ENCODE results near the gene HOXB4. TPM values are rescaled to one million over a fixed set of nuclear protein-coding genes. Genes with fewer than 3 reads are reported as not detected.

The HOXB4 gene
- total RNA-seq, 3 donors from 2014 or later: 0.94 to 1.6 (median 1.4) TPM

- no peak for DNase-seq
- ATAC-seq: no peak
- Mint-ChIP-seq H3K4me3 (no peak overlapping the region), H3K9me3 (no peaks in the 10 kb centered on the region), H3K36me3 (ENCODE audit: insufficient read depth) (no peaks in the 10 kb centered on the region), H3K27me3 (ENCODE audit: low read depth) (peaks cover 11% of the 10 kb centered on the region), H3K4me1 (ENCODE audit: low read depth) (peaks cover 6% of the 10 kb centered on the region)
These were observed 8.4 kb downstream of the HOXB4 start for GRCh38 chr17:48569674-48570324.

DNA sequence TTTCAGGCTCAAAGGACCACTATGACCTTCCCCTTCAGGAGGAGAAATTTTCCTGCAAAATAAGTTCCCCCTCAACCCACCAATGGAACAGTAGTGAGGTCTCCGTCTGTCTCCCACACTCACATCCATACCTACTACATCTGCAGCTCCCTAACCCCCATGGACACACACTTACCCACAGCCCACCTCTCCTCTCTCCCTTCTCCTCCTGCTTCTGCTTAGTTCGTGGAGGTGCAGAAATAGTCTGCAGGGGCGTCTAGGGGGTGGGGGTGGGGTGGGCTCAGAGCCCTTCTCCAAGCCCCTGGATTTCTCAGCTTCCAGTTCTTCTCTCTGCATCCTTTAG lies 8.9 kb downstream of the HOXB4 start:
- Mint-ChIP-seq H3K4me1 (ENCODE audit: low read depth) (peaks cover 7% of the 10 kb centered on the region), H3K27me3 (ENCODE audit: low read depth) (peaks cover 11% of the 10 kb centered on the region), H3K9me3 (no peaks in the 10 kb centered on the region), H3K4me3 (no peak overlapping the region), H3K36me3 (ENCODE audit: insufficient read depth) (no peaks in the 10 kb centered on the region)
- ATAC-seq: no peak
- no peak for DNase-seq

GRCh38 chr17:48568499-48569239 lies 9.5 kb downstream of the HOXB4 start:
- DNase-seq: no peak
- Mint-ChIP-seq H3K4me3 (peak overlapping the region; percentile 19), H3K4me1 (ENCODE audit: low read depth) (peaks cover 7% of the 10 kb centered on the region), H3K27me3 (ENCODE audit: low read depth) (peaks cover 10% of the 10 kb centered on the region), H3K9me3 (no peaks in the 10 kb centered on the region), H3K36me3 (ENCODE audit: insufficient read depth) (no peaks in the 10 kb centered on the region)
- ATAC-seq: no peak

DNA sequence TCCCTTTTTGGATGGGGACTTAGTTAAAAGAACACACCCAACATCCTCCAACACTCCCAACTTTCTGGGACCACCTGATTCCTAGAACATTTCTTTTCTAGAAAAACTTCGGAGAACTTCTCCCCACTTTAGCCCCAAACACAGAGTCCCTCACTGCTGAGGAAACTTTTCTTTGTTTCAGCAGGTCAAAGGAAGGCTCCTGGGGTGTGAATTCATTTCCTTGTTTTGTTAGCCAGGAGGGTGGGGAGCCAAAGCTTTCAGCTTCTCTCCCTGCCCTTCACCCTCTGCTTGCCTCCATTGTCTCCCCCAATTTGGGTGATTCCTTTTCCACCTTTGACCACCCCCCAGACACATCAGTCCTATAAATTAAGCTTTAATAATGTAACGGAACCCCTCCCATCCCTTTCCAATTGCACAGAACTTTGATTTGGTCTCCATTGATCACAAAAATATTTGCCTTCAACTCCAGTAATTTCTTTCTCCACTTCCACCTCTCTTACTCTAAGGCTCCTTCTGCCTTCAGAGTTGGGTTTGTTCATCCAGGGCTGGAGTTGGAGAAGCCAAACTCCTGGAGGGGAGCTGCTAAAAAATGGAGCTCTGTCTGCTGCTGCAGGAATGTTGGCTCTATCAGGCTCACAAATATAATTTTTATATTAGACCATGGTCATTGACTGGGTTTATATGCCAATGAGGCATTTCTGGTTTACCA lies 10.3 kb downstream of the HOXB4 start:
- H3K4me1 Mint-ChIP-seq (ENCODE audit: low read depth): peaks cover 7% of the 10 kb centered on the region
- no peaks in the 10 kb centered on the region for H3K9me3 Mint-ChIP-seq
- H3K27me3 Mint-ChIP-seq (ENCODE audit: low read depth): peaks cover 11% of the 10 kb centered on the region
- ATAC-seq (no peak), DNase-seq (no peak)
- no peaks in the 10 kb centered on the region for H3K36me3 Mint-ChIP-seq (ENCODE audit: insufficient read depth)
- no peak overlapping the region for H3K4me3 Mint-ChIP-seq

- no peaks in the 10 kb centered on the region for H3K9me3 Mint-ChIP-seq
- ATAC-seq (no peak), DNase-seq (no peak)
- peaks cover 7% of the 10 kb centered on the region for H3K4me1 Mint-ChIP-seq (ENCODE audit: low read depth)
- no peaks in the 10 kb centered on the region for H3K36me3 Mint-ChIP-seq (ENCODE audit: insufficient read depth)
- H3K4me3 Mint-ChIP-seq: no peak overlapping the region
- peaks cover 11% of the 10 kb centered on the region for H3K27me3 Mint-ChIP-seq (ENCODE audit: low read depth)
These were observed 10.9 kb downstream of the HOXB4 start for GRCh38 chr17:48567209-48567608.

DNA sequence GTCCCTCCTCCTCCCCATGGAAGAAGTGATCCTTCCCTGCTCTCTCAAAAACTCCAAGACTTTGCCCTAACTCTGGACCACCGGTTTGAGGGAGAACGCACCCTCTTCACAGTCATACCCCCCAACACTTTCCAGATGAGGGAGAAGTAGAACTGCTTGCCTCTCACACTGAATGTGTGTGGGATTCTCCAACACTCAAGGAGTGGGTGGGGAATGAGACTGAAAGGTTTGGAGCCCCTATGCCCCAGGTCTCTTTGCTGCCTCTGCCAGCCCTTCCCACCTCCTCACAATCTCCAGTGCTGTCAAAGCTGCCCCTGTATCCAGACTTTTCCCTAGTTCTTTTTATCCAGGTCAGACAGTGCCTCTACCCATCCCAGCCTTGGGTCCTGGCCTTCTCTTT lies 11.4 kb downstream of the HOXB4 start:
- Mint-ChIP-seq H3K36me3 (ENCODE audit: insufficient read depth) (no peaks in the 10 kb centered on the region), H3K27me3 (ENCODE audit: low read depth) (peaks cover 11% of the 10 kb centered on the region), H3K4me3 (no peak overlapping the region), H3K4me1 (ENCODE audit: low read depth) (peaks cover 8% of the 10 kb centered on the region), H3K9me3 (no peaks in the 10 kb centered on the region)
- ATAC-seq (no peak), DNase-seq (no peak)

DNA sequence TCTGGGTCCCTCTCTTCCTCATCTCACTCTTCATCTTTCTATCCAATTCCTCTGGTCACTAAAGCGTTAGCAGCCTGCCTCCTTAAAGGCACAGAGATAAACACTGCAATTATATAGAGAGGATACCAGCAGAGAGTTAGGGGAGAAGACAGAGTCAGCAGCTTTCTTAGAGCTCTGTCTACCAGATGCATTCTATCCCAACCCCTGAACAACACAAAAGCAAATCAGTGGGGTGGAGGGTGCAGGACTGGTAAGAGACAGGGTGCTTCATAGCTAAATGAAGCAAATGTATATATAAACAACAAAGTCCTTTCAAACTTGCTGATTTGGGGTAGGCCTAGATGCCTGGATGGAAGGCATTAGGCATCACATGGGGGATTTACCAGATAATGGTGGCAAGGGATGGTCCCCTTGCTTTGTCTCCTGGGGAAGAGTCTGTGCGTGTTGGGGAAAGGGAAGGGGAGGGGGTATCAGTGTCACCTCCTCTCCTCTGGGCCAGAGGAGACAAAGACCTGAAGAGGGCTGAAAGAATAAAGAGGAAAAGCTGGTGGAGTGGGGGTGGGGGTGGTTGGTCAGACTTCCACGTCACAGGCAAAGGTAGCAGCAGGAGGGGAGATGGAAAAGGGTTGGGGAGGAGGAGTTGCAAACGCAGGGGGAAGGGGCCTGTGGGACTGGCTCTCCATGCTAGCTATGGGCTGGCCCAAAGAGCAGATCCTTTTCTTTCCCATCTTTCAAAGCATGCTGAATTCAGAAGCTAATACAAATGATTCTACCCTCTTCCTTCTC lies 12.0 kb downstream of the HOXB4 start:
- H3K4me1 Mint-ChIP-seq (ENCODE audit: low read depth): peaks cover 10% of the 10 kb centered on the region
- DNase-seq (no peak), ATAC-seq (no peak)
- peaks cover 11% of the 10 kb centered on the region for H3K27me3 Mint-ChIP-seq (ENCODE audit: low read depth)
- no peaks in the 10 kb centered on the region for H3K9me3 Mint-ChIP-seq
- no peaks in the 10 kb centered on the region for H3K36me3 Mint-ChIP-seq (ENCODE audit: insufficient read depth)
- no peak overlapping the region for H3K4me3 Mint-ChIP-seq

DNA sequence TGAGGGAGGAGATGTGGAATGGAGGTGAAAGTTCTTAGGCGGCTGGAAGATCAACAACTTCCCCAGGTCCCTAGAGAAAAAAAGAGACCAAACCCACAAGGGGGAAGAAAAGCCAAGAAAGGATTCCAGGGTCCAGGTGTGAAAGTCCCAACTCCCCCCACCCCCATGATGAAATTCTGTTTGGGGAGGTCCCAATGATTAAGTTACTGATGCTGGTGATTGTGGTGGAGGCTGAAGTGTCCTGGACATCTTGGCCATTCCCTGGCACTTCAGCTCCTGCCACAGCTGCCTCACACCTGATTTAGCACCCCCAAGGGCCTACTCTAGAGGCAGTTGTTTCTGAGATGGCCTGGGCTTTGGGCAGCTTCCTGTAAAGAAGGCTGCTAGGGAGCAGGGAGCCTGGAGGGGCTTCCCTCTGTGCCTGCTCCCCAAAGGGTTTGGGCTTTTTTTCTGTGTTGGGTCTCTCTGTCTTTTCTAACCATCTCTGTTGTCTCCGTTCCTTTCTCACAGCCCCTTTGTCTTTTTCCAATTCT lies 13.1 kb downstream of the HOXB4 start:
- Mint-ChIP-seq H3K36me3 (ENCODE audit: insufficient read depth) (no peaks in the 10 kb centered on the region), H3K4me1 (ENCODE audit: low read depth) (peaks cover 10% of the 10 kb centered on the region), H3K27me3 (ENCODE audit: low read depth) (peaks cover 11% of the 10 kb centered on the region), H3K4me3 (no peak overlapping the region), H3K9me3 (no peaks in the 10 kb centered on the region)
- DNase-seq (no peak), ATAC-seq (no peak)

DNA sequence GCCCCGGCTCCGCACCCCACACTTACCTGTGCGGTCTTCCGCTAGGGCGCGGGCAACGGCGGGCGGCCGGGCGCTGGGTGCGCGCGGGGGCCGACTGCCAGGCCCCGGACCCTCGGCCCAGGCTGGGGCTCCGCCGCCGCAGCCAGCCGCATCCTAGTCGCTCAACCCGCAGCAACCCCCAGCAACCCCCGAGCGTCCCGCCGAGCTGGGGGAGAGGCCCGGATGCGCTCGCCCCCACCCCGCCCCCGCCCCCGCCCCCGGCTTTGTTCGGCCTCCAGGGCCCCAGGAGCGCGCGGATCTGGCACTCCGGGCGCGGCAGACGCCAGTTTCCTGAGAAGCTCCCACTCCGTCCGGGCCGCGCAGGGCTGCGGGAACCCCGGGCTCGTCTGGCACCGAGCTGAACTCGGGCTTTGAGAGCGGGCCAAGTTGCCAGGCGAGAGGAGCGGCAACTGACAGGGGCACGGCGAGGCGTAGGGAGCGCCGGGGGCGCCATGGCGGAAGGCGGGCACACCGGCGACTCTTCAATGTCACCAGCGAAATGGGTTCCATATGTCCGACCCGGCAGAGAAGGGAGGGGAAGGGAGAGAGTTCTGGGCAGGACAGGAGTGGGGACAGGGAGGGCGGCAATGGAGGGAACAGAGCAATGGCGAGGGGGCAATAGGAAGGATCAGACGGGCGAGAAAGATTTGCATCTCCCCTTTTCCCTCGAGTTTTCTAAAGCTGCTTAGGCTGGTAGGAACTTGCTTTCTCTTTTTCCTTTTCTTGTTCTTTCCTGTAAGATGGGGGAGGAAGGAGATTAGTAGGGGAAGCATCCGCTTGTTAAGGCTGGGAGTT lies 13.7 kb downstream of the HOXB4 start:
- ATAC-seq (peak; percentile 45 to 63), DNase-seq (no peak)
- H3K36me3 Mint-ChIP-seq (ENCODE audit: insufficient read depth): no peaks in the 10 kb centered on the region
- peaks cover 13% of the 10 kb centered on the region for H3K27me3 Mint-ChIP-seq (ENCODE audit: low read depth)
- no peaks in the 10 kb centered on the region for H3K9me3 Mint-ChIP-seq
- H3K4me1 Mint-ChIP-seq (ENCODE audit: low read depth): peaks cover 10% of the 10 kb centered on the region
- H3K4me3 Mint-ChIP-seq: no peak overlapping the region

- H3K4me3 Mint-ChIP-seq: no peak overlapping the region
These were observed 14.3 kb downstream of the HOXB4 start for GRCh38 chr17:48563867-48564187.

GRCh38 chr17:48563385-48563838 lies 14.7 kb downstream of the HOXB4 start:
- no peaks in the 10 kb centered on the region for H3K36me3 Mint-ChIP-seq (ENCODE audit: insufficient read depth)
- no peaks in the 10 kb centered on the region for H3K9me3 Mint-ChIP-seq
- peaks cover 5% of the 10 kb centered on the region for H3K4me1 Mint-ChIP-seq (ENCODE audit: low read depth)
- ATAC-seq (no peak), DNase-seq (no peak)
- H3K4me3 Mint-ChIP-seq: no peak overlapping the region
- H3K27me3 Mint-ChIP-seq (ENCODE audit: low read depth): peaks cover 13% of the 10 kb centered on the region

More at GRCh38 chr17:48563867-48564187, 14.3 kb downstream of the HOXB4 start:
- no peak for ATAC-seq
- no peaks in the 10 kb centered on the region for H3K36me3 Mint-ChIP-seq (ENCODE audit: insufficient read depth)
- no peak for DNase-seq
- peaks cover 7% of the 10 kb centered on the region for H3K4me1 Mint-ChIP-seq (ENCODE audit: low read depth)
- no peaks in the 10 kb centered on the region for H3K9me3 Mint-ChIP-seq
- H3K27me3 Mint-ChIP-seq (ENCODE audit: low read depth): peaks cover 13% of the 10 kb centered on the region

DNA sequence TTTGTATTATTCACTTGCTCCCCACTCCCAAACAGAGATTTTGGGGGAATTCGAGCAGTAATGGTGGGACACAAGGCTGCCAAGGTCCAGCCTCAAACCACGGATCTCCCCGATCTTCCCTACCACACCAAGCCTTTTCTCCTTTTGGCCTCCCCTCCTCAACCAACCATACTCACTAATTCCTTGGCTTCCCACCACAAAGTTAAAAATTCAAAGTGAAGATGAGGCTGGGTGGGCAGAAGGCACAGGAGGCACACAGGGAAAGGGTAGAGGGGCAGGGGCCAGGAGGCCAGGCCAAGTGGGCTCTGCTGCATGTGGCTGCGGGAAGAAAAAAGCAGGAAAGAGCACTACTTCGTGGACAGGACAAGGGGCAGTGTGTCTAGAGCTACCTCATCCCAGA lies 15.2 kb downstream of the HOXB4 start:
- H3K27me3 Mint-ChIP-seq (ENCODE audit: low read depth): peaks cover 11% of the 10 kb centered on the region
- ATAC-seq (no peak), DNase-seq (no peak)
- H3K9me3 Mint-ChIP-seq: no peaks in the 10 kb centered on the region
- H3K4me3 Mint-ChIP-seq: no peak overlapping the region
- peaks cover 5% of the 10 kb centered on the region for H3K4me1 Mint-ChIP-seq (ENCODE audit: low read depth)
- H3K36me3 Mint-ChIP-seq (ENCODE audit: insufficient read depth): no peaks in the 10 kb centered on the region
